T-helper 9 cell (primary cell): ENCODE measurements around the gene VN1R5.
"Not testable (repeated sequence)": the region's sequence is repeated elsewhere in the genome, so short reads cannot be mapped to it uniquely, and the experiment has no call there.

Experiments
- DNase-seq: peaks from one replicate; pipeline ENCODE4 v3.0.0-alpha.2; 2020

VN1R5 gene

GRCh38 chr1:247274605-247275256, 18.9 kb downstream of the VN1R5 start:
- DNase-seq, result no peak

DNA sequence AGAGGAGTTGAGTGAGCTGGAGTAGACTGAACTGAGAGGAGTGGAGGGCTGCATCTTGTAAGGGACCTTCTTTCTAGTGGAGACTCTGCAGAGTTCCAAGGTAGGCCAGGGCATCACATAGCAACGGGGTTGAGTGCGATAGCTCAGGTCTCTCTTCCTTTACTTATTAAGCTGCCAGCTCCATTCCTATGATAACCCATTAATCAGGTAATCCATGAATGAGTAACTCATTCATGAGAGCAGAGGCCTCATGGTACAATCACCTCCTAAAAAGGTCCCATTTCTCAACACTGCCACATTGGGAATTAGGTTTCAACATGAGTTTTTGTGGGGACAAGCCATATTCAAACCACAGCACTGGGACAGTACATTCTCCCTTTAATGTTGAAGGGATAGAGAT, 21.3 kb downstream of the VN1R5 start:
- DNase-seq, result no peak

GRCh38 chr1:247281001-247281574, 25.2 kb downstream of the VN1R5 start:
- no peak for DNase-seq

GRCh38 chr1:247286134-247286670, 30.3 kb downstream of the VN1R5 start:
- no peak for DNase-seq

DNA sequence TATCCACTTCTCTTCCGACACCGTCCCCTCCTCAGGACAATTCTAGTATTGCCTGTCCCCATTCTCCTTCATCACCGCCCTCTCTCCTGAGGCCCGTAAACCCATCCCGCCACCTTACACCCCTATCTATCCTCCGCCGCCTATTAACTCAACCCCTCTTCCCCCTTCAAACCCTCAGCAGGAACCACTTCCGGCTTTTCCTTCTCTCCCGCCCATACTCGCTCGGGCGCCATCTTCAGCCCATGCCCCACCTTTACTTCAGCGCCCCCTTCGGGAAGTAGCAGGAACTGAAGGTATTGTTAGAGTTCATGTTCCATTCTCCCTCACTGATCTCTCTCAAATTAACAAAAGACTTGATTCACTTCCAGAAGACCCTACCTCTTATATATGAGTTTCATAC, 31.6 kb downstream of the VN1R5 start:
- DNase-seq, result no peak

- DNase-seq, result no peak
These were observed 32.5 kb downstream of the VN1R5 start for GRCh38 chr1:247288341-247288740.

DNA sequence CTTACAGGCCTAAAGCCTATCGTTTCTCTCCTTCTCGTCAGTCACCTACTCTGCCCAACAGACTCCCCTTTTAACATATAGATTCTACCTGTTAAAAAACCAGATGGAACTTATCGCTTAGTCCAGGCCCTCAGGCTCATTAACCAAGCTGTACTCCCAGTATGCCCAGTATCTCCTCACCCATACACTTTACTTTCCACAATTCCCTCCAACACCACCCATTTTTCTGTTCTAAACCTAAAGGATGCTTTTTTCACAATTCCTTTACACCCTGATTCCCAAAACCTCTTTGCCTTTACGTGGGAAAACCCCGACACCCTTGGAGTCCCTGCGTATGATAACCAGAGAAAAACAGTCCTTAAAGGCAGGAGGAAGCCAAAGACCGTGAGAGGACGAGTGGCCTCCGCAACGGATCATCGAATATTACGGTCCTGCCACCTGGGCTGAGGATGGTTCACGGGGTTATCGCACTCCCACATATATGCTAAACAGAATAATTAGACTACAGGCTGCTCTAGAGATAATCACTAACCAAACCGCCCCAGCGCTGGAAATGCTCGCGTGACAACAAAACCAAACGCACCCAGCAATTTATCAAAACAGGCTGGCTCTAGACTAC, 33.5 kb downstream of the VN1R5 start:
- not testable (repeated sequence) for DNase-seq

- no peak for DNase-seq
These were observed 34.7 kb downstream of the VN1R5 start for GRCh38 chr1:247290576-247290975.

- DNase-seq, result no peak
These were observed 35.3 kb downstream of the VN1R5 start for GRCh38 chr1:247291161-247291560.

GRCh38 chr1:247291833-247292561, 36.1 kb downstream of the VN1R5 start:
- no peak for DNase-seq

GRCh38 chr1:247293047-247293446, 37.2 kb downstream of the VN1R5 start:
- DNase-seq, result no peak

DNA sequence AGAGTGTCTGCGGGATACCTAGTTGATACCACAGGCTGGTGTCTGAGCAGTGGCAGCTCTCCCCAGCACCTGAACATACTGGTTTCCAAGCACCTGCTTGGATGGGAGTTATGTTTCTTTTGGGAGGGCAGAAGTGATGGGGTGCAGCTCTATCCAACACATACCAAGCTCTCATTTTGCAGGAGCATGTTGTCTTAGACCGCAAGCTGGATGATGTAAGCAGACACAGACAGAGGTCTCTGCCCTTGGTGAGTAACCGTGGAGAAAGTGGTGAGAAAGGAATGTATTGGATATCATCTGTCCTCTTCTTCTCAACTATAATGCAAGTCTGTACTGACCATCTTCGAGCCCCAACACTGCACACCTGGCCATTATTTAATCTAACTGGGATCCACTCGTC, 38.4 kb downstream of the VN1R5 start:
- no peak for DNase-seq

DNA sequence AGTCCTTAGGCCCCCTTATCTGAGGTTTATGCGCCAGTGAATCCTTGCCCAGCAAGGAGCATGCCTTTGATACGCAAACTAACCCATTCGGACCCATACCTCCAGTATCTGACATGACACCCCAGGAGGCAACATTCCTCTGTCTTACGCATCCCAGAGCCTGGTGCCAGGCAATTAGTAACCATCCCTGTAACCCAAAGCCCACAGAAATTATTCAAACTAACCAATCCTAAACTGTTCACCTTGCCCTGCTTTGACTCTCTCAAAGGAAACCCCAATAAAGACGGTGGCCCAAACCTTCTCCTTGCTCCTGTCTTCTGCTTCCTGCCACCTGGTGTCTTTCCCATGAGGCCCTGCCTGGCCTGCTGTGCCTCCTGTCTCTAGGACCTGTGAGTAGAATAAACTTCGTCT, 39.4 kb downstream of the VN1R5 start:
- DNase-seq, result no peak

GRCh38 chr1:247295746-247296145, 39.9 kb downstream of the VN1R5 start:
- DNase-seq, result no peak

- DNase-seq, result no peak
These were observed 40.8 kb downstream of the VN1R5 start for GRCh38 chr1:247296599-247297180.

DNA sequence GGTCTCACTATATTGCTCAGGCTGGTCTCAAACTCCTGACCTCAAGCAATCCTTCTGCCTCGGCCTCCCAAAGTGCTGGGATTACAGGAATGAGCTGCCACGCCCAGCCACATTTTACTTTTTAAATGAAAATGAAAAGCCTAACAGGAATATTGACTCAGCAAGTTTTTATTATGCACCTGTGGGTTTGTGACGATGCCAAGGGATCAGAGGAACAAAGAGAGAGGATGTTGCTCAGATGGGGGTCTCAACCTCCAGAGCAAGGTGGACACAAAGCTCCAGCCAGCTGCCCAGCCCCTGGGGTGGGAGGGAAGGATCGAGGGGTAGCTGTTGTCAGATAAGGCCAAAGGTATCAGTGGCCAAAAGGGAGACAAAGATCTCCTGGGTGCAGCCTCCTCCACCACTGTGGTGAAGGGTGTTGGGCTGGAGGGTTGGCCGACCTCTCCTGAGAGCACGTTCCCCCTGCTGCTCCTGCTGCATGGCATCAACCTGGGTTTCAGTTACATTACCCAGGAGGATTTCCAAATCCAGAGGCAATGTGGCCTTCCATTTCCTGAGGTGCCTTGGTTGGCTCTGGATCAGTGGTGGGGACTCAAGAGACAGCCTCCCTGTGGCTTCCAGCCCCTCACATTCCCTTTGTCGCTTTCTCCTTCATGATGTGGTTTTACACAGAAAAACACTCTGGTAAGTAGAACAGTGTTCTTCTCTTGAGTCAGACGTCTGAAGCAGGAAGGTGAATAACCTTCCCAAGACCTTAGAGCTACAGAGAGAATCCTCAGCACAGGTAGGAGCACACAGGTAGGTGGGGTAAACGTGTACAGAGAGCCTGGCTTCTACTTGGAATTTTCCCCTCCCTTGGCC, 41.6 kb downstream of the VN1R5 start:
- DNase-seq, result no peak

GRCh38 chr1:247298124-247298481, 42.2 kb downstream of the VN1R5 start:
- no peak for DNase-seq

GRCh38 chr1:247298701-247299100, 42.8 kb downstream of the VN1R5 start:
- no peak for DNase-seq

DNA sequence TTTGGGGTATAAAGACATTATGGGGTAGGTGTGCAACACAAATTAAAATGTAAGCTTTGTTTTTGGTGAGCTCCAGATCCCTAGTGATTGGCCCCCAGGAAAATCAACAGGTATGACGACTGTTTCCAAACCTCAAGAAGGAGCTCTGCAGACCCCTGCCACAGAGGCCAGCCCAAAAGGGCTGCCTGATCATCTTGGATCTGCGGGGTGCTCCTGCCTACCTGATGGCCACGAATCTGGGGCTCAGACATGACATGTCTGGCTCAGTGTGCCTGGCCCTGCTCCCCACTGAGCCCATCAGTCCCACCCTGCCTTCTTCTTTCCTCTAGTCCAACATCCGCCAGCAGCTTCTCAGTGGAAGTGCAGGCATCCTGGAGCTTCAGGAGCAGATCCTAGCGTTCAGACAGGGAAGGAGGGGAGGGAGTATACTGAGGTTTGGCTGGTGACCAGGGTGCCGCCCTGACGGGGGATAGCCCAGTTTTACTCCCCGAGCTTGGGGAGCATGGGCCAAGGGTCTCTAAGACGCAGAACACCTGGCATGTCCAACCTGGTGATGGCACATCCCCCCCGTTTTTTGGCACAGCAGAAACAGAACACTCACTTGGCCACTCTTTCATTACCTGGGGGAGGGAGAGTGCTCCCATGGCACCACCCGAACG, 44.0 kb downstream of the VN1R5 start:
- DNase-seq, result no peak

GRCh38 chr1:247300491-247301175, 44.8 kb downstream of the VN1R5 start:
- DNase-seq, result no peak

GRCh38 chr1:247301176-247301540, 45.3 kb downstream of the VN1R5 start:
- DNase-seq, result no peak
